Measurements from ENCODE around the gene COPZ2.

COPZ2 gene

GRCh38 chr17:47981462-47981861, 56.1 kb downstream of the COPZ2 start:
- Histone ChIP-seq H3K36me3 (ENCODE audit: control insufficient read depth in 1 of 2, insufficient read depth in 2 of 2, low read length in 2 of 2) (peaks cover 22 to 66% of the 10 kb centered on the region in 2 donors), H3K27me3 (ENCODE audit: control insufficient read depth in 1 of 2, insufficient read depth in 2 of 2, low read length in 2 of 2) (no peaks in the 10 kb centered on the region), H3K9ac (ENCODE audit: low read depth in 1 of 2, low read length in 2 of 2) (no peak overlapping the region), H3K4me3 (ENCODE audit: low read depth in 1 of 2, low read length in 2 of 2) (no peak overlapping the region), H3K4me1 (ENCODE audit: control insufficient read depth in 1 of 2, insufficient read depth in 2 of 2, low read length in 2 of 2) (peaks cover 8 to 10% of the 10 kb centered on the region in 2 donors), H3K9me3 (ENCODE audit: control insufficient read depth in 1 of 2, low read length in 2 of 2) (no peaks in the 10 kb centered on the region), H3K27ac (ENCODE audit: low read depth, low read length) (no peak overlapping the region)

GRCh38 chr17:47980541-47980940, 57.1 kb downstream of the COPZ2 start:
- Histone ChIP-seq H3K4me1 (ENCODE audit: control insufficient read depth in 1 of 2, insufficient read depth in 2 of 2, low read length in 2 of 2) (peaks cover 8 to 10% of the 10 kb centered on the region in 2 donors), H3K9me3 (ENCODE audit: control insufficient read depth in 1 of 2, low read length in 2 of 2) (no peaks in the 10 kb centered on the region), H3K4me3 (ENCODE audit: low read depth in 1 of 2, low read length in 2 of 2) (no peak overlapping the region), H3K9ac (ENCODE audit: low read depth in 1 of 2, low read length in 2 of 2) (no peak overlapping the region), H3K36me3 (ENCODE audit: control insufficient read depth in 1 of 2, insufficient read depth in 2 of 2, low read length in 2 of 2) (peaks cover 22 to 75% of the 10 kb centered on the region in 2 donors), H3K27ac (ENCODE audit: low read depth, low read length) (no peak overlapping the region), H3K27me3 (ENCODE audit: control insufficient read depth in 1 of 2, insufficient read depth in 2 of 2, low read length in 2 of 2) (no peaks in the 10 kb centered on the region)

GRCh38 chr17:47978324-47978723, 59.3 kb downstream of the COPZ2 start:
- no peaks in the 10 kb centered on the region for H3K9me3 ChIP-seq (ENCODE audit: control insufficient read depth in 1 of 2, low read length in 2 of 2)
- peaks cover 8 to 10% of the 10 kb centered on the region in 2 donors for H3K4me1 ChIP-seq (ENCODE audit: control insufficient read depth in 1 of 2, insufficient read depth in 2 of 2, low read length in 2 of 2)
- no peak overlapping the region for H3K9ac ChIP-seq (ENCODE audit: low read depth in 1 of 2, low read length in 2 of 2)
- peaks cover 36 to 93% of the 10 kb centered on the region in 2 donors for H3K36me3 ChIP-seq (ENCODE audit: control insufficient read depth in 1 of 2, insufficient read depth in 2 of 2, low read length in 2 of 2)
- H3K27me3 ChIP-seq (ENCODE audit: control insufficient read depth in 1 of 2, insufficient read depth in 2 of 2, low read length in 2 of 2): no peaks in the 10 kb centered on the region
- H3K4me3 ChIP-seq (ENCODE audit: low read depth in 1 of 2, low read length in 2 of 2): no peak overlapping the region
- no peak overlapping the region for H3K27ac ChIP-seq (ENCODE audit: low read depth, low read length)
